Chondrocyte (in vitro differentiated cells): ENCODE measurements around the gene GDPD2. TPM values are rescaled to one million over a fixed set of nuclear protein-coding genes. Genes with fewer than 3 reads are reported as not detected.

Experiments used
- DNase-seq: peaks from one replicate; pipeline ENCODE4 v3.0.0; 2021; ENCODE audit warnings: mixed read lengths, low spot score
- H3K27ac Mint-ChIP-seq: one replicate; pipeline ENCODE4 v1.8.0; 2021; ENCODE audit warnings: mild to moderate bottlenecking, moderate library complexity, mixed read lengths; ENCODE audit not compliant: unreplicated experiment
- H3K27me3 Mint-ChIP-seq: 2 replicates; pipeline ENCODE4 v1.8.0; 2021; ENCODE audit warnings: low read depth, mixed read lengths
- H3K36me3 Mint-ChIP-seq: 2 replicates; pipeline ENCODE4 v1.8.0; 2021; ENCODE audit warnings: low read depth, mixed read lengths
- H3K4me1 Mint-ChIP-seq: 2 replicates; pipeline ENCODE4 v1.8.0; 2021; ENCODE audit warnings: low read depth, mild to moderate bottlenecking, mixed read lengths
- H3K4me3 Mint-ChIP-seq: one replicate; pipeline ENCODE4 v1.8.0; 2021; ENCODE audit warnings: mild to moderate bottlenecking, moderate library complexity, mixed read lengths; ENCODE audit not compliant: unreplicated experiment
- H3K9me3 Mint-ChIP-seq: 2 replicates; pipeline ENCODE4 v1.8.0; 2021; ENCODE audit warnings: low read depth, mixed read lengths
- total RNA-seq: library from RNA; stranded (reverse); gene quantifications from 3 replicates; pipeline ENCODE4 v1.2.1, GENCODE V29; 2021
- TF ChIP-seq, protein P1 (sequence below): fragments of 200-600 bp; sonication (generic); IDR thresholded peaks from 2 replicates; pipeline ENCODE4 v1.5.0; 2021; ENCODE audit warnings: antibody characterized with exemption, mild to moderate bottlenecking, moderate library complexity

The GDPD2 gene
- total RNA-seq, 1 donor from 2014 or later, result not detected

DNA sequence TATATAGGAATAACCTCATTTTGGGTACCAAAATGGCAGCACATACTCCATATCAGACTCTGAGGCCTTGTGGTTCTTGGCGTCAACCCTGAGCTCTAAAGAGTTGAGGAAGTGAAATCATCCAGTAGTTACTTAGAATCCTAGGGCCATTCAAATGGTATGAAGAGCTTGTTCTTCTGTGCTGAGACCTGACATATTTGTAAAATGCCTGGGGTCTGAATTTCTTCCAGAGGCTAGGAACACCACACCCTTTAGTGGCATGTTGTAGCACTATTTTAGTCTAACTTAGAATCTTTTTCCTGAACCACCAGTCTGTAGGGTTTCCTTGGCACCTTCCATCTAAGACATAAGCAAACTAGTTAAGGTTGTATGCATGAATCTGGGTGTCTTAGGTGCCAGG is 18.1 kb upstream of the GDPD2 start:
- DNase-seq, result no peak
- peaks cover 7% of the 10 kb centered on the region for H3K9me3 Mint-ChIP-seq
- TF ChIP-seq, protein P1, sequence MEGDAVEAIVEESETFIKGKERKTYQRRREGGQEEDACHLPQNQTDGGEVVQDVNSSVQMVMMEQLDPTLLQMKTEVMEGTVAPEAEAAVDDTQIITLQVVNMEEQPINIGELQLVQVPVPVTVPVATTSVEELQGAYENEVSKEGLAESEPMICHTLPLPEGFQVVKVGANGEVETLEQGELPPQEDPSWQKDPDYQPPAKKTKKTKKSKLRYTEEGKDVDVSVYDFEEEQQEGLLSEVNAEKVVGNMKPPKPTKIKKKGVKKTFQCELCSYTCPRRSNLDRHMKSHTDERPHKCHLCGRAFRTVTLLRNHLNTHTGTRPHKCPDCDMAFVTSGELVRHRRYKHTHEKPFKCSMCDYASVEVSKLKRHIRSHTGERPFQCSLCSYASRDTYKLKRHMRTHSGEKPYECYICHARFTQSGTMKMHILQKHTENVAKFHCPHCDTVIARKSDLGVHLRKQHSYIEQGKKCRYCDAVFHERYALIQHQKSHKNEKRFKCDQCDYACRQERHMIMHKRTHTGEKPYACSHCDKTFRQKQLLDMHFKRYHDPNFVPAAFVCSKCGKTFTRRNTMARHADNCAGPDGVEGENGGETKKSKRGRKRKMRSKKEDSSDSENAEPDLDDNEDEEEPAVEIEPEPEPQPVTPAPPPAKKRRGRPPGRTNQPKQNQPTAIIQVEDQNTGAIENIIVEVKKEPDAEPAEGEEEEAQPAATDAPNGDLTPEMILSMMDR, result no peak
- H3K4me1 Mint-ChIP-seq, result peaks cover 4% of the 10 kb centered on the region
- H3K27ac Mint-ChIP-seq, result no peak overlapping the region
- H3K27me3 Mint-ChIP-seq, result no peaks in the 10 kb centered on the region
- H3K4me3 Mint-ChIP-seq, result no peak overlapping the region
- no peaks in the 10 kb centered on the region for H3K36me3 Mint-ChIP-seq

DNA sequence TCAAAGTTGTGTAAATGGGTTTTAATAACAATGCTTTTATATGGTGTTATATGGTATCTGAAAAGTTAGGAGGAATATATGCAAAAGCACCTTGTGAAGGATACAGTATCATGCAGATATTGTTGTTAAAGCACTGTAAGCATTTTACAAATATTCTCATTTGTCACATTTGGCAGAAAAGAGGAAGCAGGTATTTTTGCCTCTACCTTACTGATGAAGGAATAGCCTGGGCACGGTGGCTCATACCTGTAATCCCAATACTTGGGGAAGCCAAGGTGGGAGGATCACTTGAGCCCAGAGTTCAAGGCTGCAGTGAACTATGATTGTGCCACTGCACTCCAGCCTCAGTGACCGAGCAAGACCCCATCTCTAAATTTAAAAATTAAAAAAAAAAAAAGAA is 12.2 kb upstream of the GDPD2 start:
- TF ChIP-seq, protein P1, result no peak
- H3K27ac Mint-ChIP-seq, result no peak overlapping the region
- H3K4me3 Mint-ChIP-seq, result no peak overlapping the region
- no peak for DNase-seq
- no peaks in the 10 kb centered on the region for H3K36me3 Mint-ChIP-seq
- H3K9me3 Mint-ChIP-seq, result peaks cover 8% of the 10 kb centered on the region
- H3K27me3 Mint-ChIP-seq, result no peaks in the 10 kb centered on the region
- H3K4me1 Mint-ChIP-seq, result no peaks in the 10 kb centered on the region

DNA sequence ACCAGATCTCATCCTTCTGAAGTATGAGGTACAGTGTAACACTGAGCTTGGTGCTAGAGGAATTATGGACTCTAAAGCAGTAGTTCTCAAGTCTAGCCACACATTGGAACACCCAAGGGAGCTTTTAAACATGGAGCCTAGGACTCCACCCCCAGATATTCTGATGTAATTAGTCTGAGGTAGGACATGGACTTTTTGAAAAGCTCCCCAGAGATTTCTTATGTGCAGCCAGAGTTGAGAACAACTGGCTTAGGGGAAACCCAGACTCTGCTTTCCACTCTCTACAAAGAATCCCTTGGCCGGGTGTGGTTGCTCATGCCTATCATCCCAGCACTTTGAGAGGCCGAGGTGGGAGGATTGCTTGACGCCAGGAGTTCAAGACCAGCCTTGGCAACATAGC is 11.6 kb upstream of the GDPD2 start:
- TF ChIP-seq, protein P1, result no peak
- Mint-ChIP-seq H3K27ac (no peak overlapping the region), H3K27me3 (no peaks in the 10 kb centered on the region), H3K4me1 (no peaks in the 10 kb centered on the region), H3K9me3 (peaks cover 8% of the 10 kb centered on the region), H3K4me3 (no peak overlapping the region), H3K36me3 (no peaks in the 10 kb centered on the region)
- DNase-seq, result no peak

DNA sequence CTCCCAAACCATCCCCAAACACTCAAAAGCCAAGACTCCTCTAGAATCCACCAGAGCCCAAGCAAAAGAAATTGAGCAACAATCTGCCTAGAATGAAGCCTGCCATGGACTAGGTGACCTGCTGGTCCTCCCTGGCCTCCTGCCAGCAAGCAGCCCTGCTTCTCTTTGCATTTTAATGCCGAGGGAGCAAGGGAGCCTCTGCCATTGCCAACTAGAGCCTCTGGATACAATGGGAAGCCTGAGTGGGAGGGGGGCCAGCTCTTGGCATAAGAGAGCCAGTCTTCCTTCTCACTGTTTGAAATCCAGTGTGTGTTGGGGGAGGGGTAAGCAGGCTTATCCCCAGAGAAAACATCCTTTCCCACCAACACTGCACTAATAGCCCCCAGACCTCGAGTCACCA is 1.5 kb upstream of the GDPD2 start:
- Mint-ChIP-seq H3K9me3 (peaks cover 6% of the 10 kb centered on the region), H3K36me3 (no peaks in the 10 kb centered on the region), H3K4me3 (no peak overlapping the region), H3K4me1 (no peaks in the 10 kb centered on the region), H3K27ac (no peak overlapping the region), H3K27me3 (no peaks in the 10 kb centered on the region)
- TF ChIP-seq, protein P1, result no peak
- no peak for DNase-seq

DNA sequence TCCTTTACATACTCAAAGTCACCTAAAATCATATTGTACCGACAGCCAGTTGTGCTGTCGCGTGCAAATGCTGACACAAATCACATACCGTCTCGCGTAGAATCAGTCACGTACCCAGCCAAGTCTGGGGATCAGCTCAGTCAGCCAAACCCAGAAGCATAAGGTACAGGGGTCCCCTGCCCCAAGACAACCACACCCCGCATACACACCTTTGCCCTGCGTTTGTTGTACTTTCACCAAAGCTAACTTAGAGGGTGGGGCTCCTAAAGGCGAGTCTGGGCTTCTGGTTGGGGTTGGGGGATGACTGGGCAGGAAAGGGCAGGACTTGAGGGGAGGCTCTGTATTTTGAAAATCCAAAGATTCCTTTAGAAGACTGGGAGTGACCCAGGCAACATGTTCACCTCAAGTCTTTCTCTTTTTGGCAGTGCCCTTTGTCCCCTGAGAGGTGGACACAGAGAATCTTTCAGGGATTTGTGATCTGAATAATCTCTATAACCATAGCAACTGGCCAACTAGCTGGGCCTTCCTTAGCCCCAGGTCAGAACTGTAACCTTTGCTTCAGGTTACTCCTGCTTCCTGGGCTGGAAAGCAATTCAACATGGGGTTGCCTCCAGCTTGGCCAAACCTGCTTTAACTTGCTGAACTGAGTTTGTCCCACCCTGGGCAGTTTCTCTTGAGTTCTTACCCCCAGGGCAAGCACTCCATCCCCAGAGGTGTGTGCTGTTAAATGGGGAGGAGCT is 992 bp downstream of the GDPD2 start:
- H3K9me3 Mint-ChIP-seq, result peaks cover 6% of the 10 kb centered on the region
- no peaks in the 10 kb centered on the region for H3K36me3 Mint-ChIP-seq
- no peak overlapping the region for H3K4me3 Mint-ChIP-seq
- DNase-seq, result no peak
- H3K27ac Mint-ChIP-seq, result no peak overlapping the region
- no peaks in the 10 kb centered on the region for H3K4me1 Mint-ChIP-seq
- TF ChIP-seq, protein P1, result no peak
- no peaks in the 10 kb centered on the region for H3K27me3 Mint-ChIP-seq
